GM10847 (cell line): ENCODE measurements around the gene KIAA0753.
A peak's percentile ranks its signal among the peaks of the same experiment; 100 is the strongest.

Experiments
- POLR2A ChIP-seq: IDR thresholded peaks from 2 replicates; pipeline ENCODE4 v1.6.1; 2011; ENCODE audit not compliant: insufficient read length; ENCODE audit errors: extremely low read depth

The KIAA0753 gene

GRCh38 chr17:6654841-6655731 lies 14.6 kb upstream of the KIAA0753 start:
- no peak for TF ChIP-seq POLR2A

- no peak for TF ChIP-seq POLR2A
These were observed 11.5 kb upstream of the KIAA0753 start for GRCh38 chr17:6651919-6652452.

DNA sequence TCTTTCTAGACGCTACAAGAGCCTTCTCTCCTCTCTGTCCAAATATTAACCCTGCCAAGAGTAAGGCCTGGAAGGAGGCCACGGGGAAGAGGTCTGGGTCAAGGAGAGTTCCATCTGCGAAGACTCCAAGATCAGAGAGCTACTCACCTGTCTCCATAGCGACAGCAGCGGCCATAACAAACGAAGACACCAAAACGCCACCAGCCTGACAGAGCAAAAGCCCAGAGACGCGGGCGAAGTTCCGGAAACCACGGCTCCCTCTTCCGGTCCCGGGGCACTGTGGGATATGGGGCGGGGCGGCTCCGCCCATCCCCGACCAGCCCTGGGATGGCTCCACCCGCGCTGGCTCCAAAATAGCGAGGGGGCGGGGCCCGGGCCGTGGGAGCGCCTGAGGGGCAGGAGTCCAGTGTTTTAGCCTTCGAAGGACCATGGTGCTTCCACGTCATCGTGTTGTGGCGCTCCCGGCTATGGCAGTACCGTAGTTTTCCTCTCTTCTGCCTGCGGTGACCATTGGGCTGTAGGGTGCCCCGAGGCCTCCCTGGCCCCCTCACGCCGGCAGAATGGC lies 10.9 kb upstream of the KIAA0753 start, which contains the start of the genes C17orf100 and MED31:
Gene C17orf100 (plus strand): TSS at position 409 of the 565 bp plus-strand sequence. CDS start 152 bp downstream, at position 561.
Gene MED31 (minus strand): TSS at position 252 of the 565 bp plus-strand sequence. CDS start 77 bp downstream, at position 175.
- peak; percentile 69 for TF ChIP-seq POLR2A

DNA sequence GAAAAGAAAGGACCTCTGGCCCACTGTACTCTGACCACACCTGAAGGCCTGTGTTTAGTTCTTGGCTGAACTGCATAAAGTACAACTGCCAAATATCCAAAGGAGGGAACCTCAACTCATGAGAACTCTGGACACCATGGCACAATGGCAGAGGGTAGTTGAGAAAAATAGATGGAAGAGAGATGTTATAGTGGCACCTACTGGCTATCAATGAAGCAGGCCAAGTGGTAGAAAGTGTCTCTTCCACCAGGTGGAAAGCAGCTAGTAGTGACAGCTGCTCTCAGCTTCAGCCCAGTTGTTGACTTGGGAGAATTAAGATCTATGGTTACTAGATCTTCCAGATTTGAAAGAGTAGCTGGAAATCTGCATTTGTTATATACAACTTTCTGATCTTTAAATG lies 7.7 kb upstream of the KIAA0753 start:
- TF ChIP-seq POLR2A: no peak

DNA sequence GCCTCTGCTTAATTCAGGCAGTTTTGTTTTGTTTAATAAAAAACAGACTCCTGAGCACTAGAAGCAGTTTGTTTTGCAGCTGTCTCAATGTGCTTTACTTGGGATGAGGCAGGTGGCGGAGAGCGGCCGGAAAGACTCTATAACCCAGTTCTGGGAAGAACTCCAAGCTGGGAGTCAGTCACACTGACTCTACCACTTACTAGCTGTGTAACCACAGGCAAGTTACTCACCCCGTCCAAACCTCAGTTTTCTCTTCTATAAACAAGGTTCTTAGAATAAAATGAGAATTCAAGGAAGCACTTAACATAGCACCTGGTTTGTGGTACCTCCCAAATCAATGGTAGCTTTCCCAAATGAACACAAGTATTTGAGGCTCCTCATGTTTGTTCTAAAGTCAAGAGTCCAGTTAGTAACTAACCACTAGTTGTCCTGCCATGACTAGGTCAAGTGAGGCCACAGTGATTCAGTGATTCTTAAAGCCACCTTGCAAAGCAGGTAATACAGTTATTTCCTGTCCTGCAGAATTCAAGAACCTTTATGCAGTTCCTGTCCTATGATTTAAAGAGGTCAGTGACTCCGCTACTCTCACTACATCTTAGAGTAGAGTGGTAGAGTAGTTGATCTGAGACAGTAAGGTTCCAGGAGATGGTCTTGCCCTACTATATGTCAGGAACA lies 3.1 kb upstream of the KIAA0753 start:
- TF ChIP-seq POLR2A: no peak

- no peak for TF ChIP-seq POLR2A
These were observed 2.1 kb upstream of the KIAA0753 start for GRCh38 chr17:6642592-6642991.

- no peak for TF ChIP-seq POLR2A
These were observed 844 bp upstream of the KIAA0753 start for GRCh38 chr17:6641247-6641863.

- TF ChIP-seq POLR2A: no peak
These were observed 650 bp downstream of the KIAA0753 start for GRCh38 chr17:6639586-6640535.

DNA sequence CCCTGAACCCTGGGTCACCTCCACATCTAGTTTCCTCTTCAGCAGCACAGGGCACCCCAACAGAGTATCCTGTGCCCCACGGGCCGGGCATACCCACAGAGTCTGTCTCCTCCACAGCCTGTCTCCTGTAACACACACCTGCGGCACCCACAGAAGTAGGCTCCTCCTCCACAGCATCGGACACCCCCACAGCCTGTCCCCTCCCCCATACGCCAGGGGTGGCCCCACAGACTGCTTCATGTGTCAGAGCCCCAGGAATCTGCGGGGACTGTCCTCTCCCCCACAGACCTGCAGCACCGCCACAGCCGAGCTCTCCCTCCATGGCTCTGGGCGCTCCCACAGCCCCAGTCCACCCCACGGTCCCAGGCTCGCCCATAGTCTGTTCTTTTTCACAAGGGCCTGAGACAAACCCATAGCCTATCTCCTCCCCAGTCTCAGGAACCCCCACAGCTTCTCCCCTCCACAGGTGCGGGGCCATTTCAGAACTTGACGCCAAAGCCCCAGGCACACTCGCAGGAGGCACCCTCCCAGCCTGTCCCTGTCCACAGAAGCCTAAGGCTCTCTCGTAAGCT lies 1.4 kb downstream of the KIAA0753 start:
- TF ChIP-seq POLR2A: no peak

- no peak for TF ChIP-seq POLR2A
These were observed 2.2 kb downstream of the KIAA0753 start for GRCh38 chr17:6638046-6638908.

DNA sequence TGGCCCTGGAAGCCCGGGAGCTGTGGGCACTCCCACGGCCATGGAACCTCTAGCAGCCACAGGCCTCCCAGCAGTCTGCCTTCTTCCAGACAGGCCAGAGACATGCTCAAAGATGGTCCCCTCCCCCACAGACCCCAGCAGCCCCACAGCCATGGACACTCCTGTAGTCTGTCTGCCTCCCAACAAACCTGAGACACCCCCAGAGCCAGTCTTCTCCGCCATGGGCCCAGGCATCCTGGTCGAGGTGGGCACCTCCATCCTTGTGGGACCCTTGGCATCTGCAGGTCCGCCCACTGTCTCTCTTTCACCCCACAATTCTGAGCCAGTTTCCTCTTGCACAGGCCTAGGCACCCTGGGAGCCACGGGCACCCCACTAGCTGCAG lies 3.1 kb downstream of the KIAA0753 start:
- no peak for TF ChIP-seq POLR2A

GRCh38 chr17:6636616-6637457 lies 3.7 kb downstream of the KIAA0753 start:
- TF ChIP-seq POLR2A: no peak

DNA sequence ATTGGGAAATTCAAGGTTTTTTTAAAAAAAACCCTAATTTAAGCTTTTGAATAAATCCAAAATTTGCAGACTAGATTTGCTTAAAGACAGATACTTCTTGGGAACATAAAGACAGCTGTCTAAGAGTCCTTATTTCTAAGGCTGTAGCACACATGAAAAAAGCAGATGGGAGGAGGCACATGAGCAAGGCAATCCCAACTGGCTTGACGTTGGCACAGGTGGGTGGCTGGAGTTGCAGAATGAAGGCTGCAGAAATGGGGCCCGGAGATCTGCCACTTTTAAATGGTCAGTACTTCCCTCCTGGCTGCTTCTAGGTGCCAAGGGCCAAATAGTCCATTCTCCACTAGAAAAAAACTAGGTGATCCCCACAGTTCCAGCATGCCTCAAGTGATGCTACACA lies 4.4 kb downstream of the KIAA0753 start:
- no peak for TF ChIP-seq POLR2A
